Measurements from ENCODE around the gene LSP1.

The LSP1 gene

DNA sequence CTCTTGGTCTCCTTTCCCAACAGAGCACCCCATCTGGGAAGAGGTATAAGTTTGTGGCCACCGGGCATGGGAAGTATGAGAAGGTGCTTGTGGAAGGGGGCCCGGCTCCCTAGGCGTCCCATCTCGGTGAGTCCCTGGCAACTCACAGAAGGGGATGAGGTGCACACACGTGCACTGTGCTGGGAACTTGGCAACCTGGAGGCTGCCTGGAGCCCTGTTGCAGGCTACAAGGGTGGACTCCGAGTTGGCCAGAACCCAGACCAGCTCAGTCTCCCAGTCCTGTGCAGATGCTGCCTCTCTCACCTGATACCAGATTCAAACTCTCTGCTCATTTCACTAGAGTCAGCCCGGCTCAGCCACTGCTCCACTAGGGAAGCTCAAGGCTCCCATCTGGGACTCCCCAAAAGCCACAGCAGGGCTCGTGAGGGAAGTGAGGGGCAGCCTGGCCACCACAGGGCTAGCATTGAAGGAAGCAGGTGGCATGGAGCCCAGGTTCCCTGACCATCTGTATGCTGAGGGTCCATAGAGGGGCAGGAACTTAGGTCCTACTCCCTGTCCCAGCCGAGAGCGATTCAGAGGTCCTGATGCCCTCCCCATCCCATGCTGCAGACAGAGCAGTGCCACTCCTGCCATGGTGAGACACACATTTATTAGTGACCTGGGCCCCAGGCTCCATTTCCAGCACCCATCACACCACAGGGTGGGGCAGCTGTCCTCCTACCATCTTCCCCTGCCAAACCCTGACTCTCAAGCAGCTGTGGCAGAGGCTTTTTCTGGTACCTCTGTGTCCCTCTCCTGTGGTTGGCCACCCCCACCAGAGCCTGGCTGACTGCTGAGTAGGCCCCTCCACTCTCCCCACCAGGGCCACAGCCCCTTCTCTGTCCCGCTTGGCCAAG lies 34.8 kb downstream of the LSP1 start:
- Histone ChIP-seq H3K27ac (ENCODE audit: low read length) (no peak overlapping the region), H3K9me3 (ENCODE audit: control insufficient read depth in 1 of 2, low read length in 2 of 2) (no peaks in the 10 kb centered on the region), H3K27me3 (ENCODE audit: low read depth, low read length) (no peaks in the 10 kb centered on the region), H3K36me3 (ENCODE audit: control insufficient read depth in 1 of 2, insufficient read depth in 2 of 2, low read length in 2 of 2) (peaks cover 7 to 30% of the 10 kb centered on the region in 2 donors), H3K4me3 (ENCODE audit: low read depth in 1 of 2, low read length in 2 of 2) (no peak overlapping the region), H3K4me1 (ENCODE audit: control insufficient read depth in 1 of 2, insufficient read depth in 2 of 2, low read length in 2 of 2) (peaks cover 0 to 4% of the 10 kb centered on the region in 2 donors)

DNA sequence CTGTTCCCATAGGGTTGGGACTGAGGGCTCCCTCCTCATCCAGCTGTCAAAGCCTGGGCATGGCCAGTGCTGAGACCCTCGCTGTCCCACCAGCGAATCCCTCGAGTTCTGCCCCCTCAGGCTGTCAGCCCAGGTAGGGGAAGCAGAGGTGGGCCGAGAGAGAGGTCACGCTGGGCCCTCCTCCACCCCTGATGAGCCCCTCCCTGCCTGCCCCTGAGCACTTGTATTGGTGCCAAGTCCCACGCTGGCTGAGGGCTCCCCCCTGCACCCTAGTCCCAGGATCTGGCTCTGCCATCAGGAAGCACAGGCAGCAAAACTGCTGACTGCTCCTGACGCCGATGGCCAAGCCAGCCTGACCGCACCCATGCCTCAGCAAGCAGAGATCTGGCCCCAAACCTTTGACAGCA lies 35.5 kb downstream of the LSP1 start:
- H3K4me1 ChIP-seq (ENCODE audit: control insufficient read depth in 1 of 2, insufficient read depth in 2 of 2, low read length in 2 of 2): no peaks in the 10 kb centered on the region
- no peak overlapping the region for H3K27ac ChIP-seq (ENCODE audit: low read length)
- peaks cover 7 to 26% of the 10 kb centered on the region in 2 donors for H3K36me3 ChIP-seq (ENCODE audit: control insufficient read depth in 1 of 2, insufficient read depth in 2 of 2, low read length in 2 of 2)

DNA sequence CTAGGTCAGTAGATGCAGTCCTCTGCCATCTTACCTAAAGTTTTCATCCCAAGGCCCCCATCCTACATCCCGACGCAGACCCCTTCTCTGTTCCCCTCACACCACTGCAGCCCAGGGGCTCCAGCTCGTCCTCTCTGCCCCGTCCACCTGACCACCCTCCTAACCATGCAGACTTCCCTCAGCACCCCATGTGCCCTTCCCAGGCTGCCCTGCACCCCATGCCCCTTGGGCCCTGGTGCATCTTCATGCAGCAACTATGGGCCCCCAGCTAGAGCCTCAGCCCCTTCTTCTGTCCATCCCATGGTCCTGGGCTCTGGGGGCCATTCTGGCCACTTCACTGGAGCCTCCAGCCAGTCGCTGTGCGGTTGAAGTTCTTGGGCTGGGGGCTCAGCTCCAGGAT lies 35.9 kb downstream of the LSP1 start:
- Histone ChIP-seq H3K27ac (ENCODE audit: low read length) (no peak overlapping the region), H3K36me3 (ENCODE audit: control insufficient read depth in 1 of 2, insufficient read depth in 2 of 2, low read length in 2 of 2) (peaks cover 7 to 22% of the 10 kb centered on the region in 2 donors)

More for the DNA sequence above, 35.5 kb downstream of the LSP1 start:
- Histone ChIP-seq H3K9me3 (ENCODE audit: control insufficient read depth in 1 of 2, low read length in 2 of 2) (no peaks in the 10 kb centered on the region), H3K27me3 (ENCODE audit: low read depth, low read length) (no peaks in the 10 kb centered on the region), H3K4me3 (ENCODE audit: low read depth in 1 of 2, low read length in 2 of 2) (no peak overlapping the region)

DNA sequence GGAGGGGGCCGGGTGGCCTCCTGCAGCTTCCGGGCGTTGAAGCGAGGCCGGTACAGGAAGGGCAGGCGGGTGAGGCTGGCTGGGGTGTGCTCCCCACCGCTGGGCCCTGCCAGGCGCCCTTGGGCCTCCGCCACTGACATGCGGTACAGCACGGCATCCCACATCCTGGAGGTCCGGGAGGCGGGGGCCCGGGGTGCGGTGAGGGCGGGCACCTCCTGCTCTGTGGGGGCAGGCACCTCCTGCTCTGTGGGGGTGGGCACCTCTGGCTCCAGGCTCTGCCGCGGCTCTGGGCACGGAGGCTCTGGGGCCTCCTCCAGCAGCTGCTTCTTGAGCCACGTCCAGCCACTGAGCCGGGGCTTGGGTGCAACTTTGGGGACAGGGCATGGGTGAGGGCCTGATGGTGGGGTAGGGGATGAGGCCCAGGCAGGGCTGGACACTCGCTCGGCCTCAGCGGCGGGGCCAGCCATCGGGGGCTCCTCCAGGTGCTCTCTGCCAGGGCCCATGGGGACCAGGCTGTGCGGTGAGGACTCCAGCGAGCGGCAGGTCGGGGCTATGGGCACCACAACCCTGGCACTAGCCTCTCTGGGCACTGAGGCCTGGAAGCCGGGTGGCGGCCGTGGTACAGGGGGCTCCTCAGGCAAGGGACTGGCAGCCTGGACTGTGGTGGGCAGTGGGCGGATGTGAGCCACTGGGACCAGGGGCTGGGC lies 36.5 kb downstream of the LSP1 start:
- H3K4me1 ChIP-seq (ENCODE audit: control insufficient read depth in 1 of 2, insufficient read depth in 2 of 2, low read length in 2 of 2): no peaks in the 10 kb centered on the region
- no peaks in the 10 kb centered on the region for H3K9me3 ChIP-seq (ENCODE audit: control insufficient read depth in 1 of 2, low read length in 2 of 2)
- H3K27ac ChIP-seq (ENCODE audit: low read length): no peak overlapping the region
- H3K4me3 ChIP-seq (ENCODE audit: low read depth in 1 of 2, low read length in 2 of 2): no peak overlapping the region
- H3K36me3 ChIP-seq (ENCODE audit: control insufficient read depth in 1 of 2, insufficient read depth in 2 of 2, low read length in 2 of 2): peaks cover 7 to 17% of the 10 kb centered on the region in 2 donors
- no peaks in the 10 kb centered on the region for H3K27me3 ChIP-seq (ENCODE audit: low read depth, low read length)

More for the DNA sequence above, 35.9 kb downstream of the LSP1 start:
- Histone ChIP-seq H3K4me1 (ENCODE audit: control insufficient read depth in 1 of 2, insufficient read depth in 2 of 2, low read length in 2 of 2) (no peaks in the 10 kb centered on the region), H3K4me3 (ENCODE audit: low read depth in 1 of 2, low read length in 2 of 2) (no peak overlapping the region), H3K9me3 (ENCODE audit: control insufficient read depth in 1 of 2, low read length in 2 of 2) (no peaks in the 10 kb centered on the region), H3K27me3 (ENCODE audit: low read depth, low read length) (no peaks in the 10 kb centered on the region)

DNA sequence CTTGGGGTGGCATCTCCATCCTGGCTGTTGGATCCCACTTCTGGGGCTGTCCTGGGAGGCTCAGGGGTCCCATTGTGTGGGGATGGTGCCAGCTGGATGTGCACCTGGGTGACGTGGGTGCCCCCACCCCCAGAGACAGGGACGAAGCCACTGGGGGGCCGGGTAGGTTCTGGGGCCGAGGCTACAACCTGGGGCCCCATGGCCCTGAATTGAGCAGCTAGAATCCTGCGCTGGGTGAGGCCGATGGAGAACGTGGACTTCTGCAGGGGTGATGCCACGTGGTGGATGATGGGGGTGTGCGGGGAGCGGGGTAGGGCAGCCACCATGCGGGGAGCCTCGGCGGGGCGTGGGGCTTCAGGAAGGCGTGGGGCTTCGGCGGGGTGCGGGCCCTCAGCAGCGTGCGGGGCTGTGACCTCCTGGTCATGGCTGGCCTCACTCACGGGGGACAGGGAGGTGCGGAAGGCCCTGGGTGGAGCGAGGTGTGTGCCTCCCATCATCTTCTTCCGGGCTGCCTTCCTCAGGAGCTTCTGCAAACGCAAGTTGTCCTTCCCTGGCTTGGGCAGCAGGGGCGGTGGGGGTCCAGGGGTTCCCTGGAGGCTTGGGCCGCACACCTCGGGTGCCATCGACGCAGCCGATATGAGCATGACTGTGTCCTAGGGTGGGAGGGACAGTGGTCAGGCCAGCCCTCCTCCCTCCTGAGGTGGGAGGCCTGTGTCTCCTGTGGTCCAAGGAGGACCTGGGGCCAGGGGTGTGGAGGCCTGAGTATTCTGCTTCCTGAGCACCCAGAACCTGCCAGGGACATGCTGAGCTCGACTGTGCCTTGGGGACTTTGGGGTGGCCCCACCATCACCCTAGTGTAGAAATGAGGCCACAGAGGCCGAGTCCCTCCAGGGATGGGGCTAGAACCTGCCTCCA lies 37.3 kb downstream of the LSP1 start:
- no peak overlapping the region for H3K4me3 ChIP-seq (ENCODE audit: low read depth in 1 of 2, low read length in 2 of 2)

DNA sequence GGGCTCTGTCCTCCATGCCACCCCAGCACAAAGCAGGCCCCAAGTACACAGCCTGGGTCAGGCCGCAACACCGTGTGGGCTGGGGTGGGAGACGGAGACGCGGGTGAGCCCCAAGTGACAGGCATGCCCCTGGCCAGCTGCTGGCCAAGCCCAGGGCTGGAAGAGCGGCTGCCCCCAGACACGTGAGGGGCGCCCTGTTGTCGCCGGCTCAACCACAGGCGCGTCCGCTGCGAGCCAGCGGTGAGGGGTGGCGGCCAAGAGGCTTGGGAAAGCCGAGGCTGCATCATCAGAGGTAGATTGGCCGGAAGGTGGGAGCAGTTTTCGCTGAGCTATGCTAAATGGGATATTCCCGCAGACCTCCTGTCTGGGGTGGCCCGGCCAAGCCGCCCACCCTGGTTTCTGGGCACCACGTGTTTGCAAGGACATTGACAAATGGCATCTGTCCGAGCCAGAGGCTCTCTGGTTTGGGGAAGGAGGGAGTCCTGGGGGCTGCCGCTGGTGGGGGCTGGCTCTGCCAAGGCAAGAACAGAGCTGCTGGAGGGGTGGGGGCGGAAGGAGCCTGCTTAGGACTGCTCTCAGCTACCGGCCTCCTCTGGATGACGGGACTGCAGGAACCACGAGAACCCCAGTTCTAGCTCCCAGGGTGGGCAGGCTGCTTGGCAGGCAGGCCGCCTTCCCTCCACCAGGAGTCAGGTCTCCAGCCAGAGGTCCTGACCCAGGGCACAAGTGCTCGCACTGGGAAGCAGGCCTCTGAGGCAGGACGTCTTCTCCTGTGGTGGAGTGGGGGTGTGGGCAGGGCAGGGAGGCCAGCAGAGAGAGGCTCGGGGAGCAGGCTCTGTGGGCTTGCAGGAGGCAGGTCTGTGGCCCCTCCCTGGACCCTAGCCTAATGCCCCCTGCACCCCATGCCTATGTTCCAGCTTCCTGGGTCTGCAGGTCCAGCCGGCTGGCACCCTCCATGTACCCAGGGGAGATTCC lies 38.3 kb downstream of the LSP1 start:
- no peaks in the 10 kb centered on the region for H3K9me3 ChIP-seq (ENCODE audit: control insufficient read depth in 1 of 2, low read length in 2 of 2)
- H3K27ac ChIP-seq (ENCODE audit: low read length): no peak overlapping the region
- H3K4me3 ChIP-seq (ENCODE audit: low read depth in 1 of 2, low read length in 2 of 2): no peak overlapping the region
- no peaks in the 10 kb centered on the region for H3K4me1 ChIP-seq (ENCODE audit: control insufficient read depth in 1 of 2, insufficient read depth in 2 of 2, low read length in 2 of 2)
- H3K36me3 ChIP-seq (ENCODE audit: control insufficient read depth in 1 of 2, insufficient read depth in 2 of 2, low read length in 2 of 2): peaks cover 0 to 7% of the 10 kb centered on the region in 2 donors
- H3K27me3 ChIP-seq (ENCODE audit: low read depth, low read length): no peaks in the 10 kb centered on the region

More for the DNA sequence above, 37.3 kb downstream of the LSP1 start:
- Histone ChIP-seq H3K36me3 (ENCODE audit: control insufficient read depth in 1 of 2, insufficient read depth in 2 of 2, low read length in 2 of 2) (peaks cover 7 to 8% of the 10 kb centered on the region in 2 donors), H3K27me3 (ENCODE audit: low read depth, low read length) (no peaks in the 10 kb centered on the region), H3K27ac (ENCODE audit: low read length) (no peak overlapping the region), H3K4me1 (ENCODE audit: control insufficient read depth in 1 of 2, insufficient read depth in 2 of 2, low read length in 2 of 2) (no peaks in the 10 kb centered on the region), H3K9me3 (ENCODE audit: control insufficient read depth in 1 of 2, low read length in 2 of 2) (no peaks in the 10 kb centered on the region)

DNA sequence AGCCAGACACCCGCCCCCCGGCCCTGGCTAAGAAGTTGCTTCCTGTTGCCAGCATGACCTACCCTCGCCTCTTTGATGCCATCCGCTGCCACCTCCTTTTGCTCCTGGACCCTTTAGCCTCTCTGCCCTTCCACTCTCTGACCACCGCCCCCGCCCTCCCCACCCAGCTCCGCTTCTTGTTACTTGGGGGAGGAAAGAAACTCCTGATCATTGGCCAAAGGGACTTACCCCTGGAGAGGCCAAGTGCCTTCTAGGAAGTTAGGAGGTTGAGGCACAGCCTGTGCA lies 38.9 kb downstream of the LSP1 start, which contains the start of gene PRR33:
PRR33 (minus strand) TSS at position 65 of the 285 bp plus-strand sequence. CDS start 1,311 bp downstream, outside the sequence.
- Histone ChIP-seq H3K4me1 (ENCODE audit: control insufficient read depth in 1 of 2, insufficient read depth in 2 of 2, low read length in 2 of 2) (no peaks in the 10 kb centered on the region), H3K27ac (ENCODE audit: low read length) (no peak within 1 kb of the TSS)

DNA sequence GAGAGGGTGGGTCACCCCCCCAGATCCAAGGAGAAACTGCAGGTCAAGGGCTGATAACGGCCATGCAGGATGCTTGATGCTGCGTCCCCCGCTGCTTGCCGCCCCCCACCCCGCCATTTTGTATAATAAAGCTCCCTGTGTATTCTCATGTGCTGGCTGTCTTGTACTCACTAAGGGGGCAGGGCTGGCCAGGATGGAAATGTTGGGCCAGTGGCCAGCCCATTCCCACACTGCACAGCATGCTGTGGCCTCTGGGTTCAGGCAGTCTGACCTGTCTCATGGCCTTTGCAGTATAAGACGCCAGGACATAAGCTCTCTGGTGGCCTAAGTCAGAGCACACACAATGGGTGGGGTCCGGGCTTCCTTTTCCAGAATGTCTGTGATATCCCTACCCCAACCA lies 39.2 kb downstream of the LSP1 start:
- Histone ChIP-seq H3K4me1 (ENCODE audit: control insufficient read depth in 1 of 2, insufficient read depth in 2 of 2, low read length in 2 of 2) (no peaks in the 10 kb centered on the region), H3K27ac (ENCODE audit: low read length) (no peak overlapping the region), H3K9me3 (ENCODE audit: control insufficient read depth in 1 of 2, low read length in 2 of 2) (no peaks in the 10 kb centered on the region), H3K27me3 (ENCODE audit: low read depth, low read length) (no peaks in the 10 kb centered on the region), H3K4me3 (ENCODE audit: low read depth in 1 of 2, low read length in 2 of 2) (no peak overlapping the region), H3K36me3 (ENCODE audit: control insufficient read depth in 1 of 2, insufficient read depth in 2 of 2, low read length in 2 of 2) (peaks cover 0 to 7% of the 10 kb centered on the region in 2 donors)

More for the DNA sequence above, 38.9 kb downstream of the LSP1 start, which contains the start of gene PRR33:
- Histone ChIP-seq H3K4me3 (ENCODE audit: low read depth in 1 of 2, low read length in 2 of 2) (no peak within 1 kb of the TSS), H3K9me3 (ENCODE audit: control insufficient read depth in 1 of 2, low read length in 2 of 2) (no peaks in the 10 kb centered on the region), H3K27me3 (ENCODE audit: low read depth, low read length) (no peaks in the 10 kb centered on the region), H3K36me3 (ENCODE audit: control insufficient read depth in 1 of 2, insufficient read depth in 2 of 2, low read length in 2 of 2) (peaks cover 0 to 7% of the 10 kb centered on the region in 2 donors)

DNA sequence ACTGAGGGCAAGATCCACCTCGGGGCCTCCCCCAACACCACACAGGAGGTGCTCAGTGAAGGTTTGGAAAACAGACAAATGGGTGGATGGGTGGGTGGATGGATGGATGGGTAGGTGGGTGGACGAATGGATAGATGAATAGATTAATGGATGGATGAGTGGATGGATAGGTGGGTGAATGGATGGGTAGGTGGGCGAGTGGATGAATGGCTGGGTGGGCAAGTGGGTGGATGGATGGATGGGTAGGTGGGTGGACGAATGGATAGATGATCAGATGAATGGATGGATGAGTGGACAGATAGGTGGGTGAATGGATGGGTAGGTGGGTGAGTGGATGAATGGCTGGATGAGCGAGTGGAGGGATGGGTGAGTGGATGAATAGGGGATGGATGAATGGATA lies 39.7 kb downstream of the LSP1 start:
- Histone ChIP-seq H3K36me3 (ENCODE audit: control insufficient read depth in 1 of 2, insufficient read depth in 2 of 2, low read length in 2 of 2) (peaks cover 0 to 4% of the 10 kb centered on the region in 2 donors), H3K4me3 (ENCODE audit: low read depth in 1 of 2, low read length in 2 of 2) (no peak overlapping the region), H3K9me3 (ENCODE audit: control insufficient read depth in 1 of 2, low read length in 2 of 2) (no peaks in the 10 kb centered on the region), H3K27ac (ENCODE audit: low read length) (no peak overlapping the region), H3K4me1 (ENCODE audit: control insufficient read depth in 1 of 2, insufficient read depth in 2 of 2, low read length in 2 of 2) (no peaks in the 10 kb centered on the region), H3K27me3 (ENCODE audit: low read depth, low read length) (no peaks in the 10 kb centered on the region)
